Measurements from ENCODE around the gene CGNL1.

Gene CGNL1

DNA sequence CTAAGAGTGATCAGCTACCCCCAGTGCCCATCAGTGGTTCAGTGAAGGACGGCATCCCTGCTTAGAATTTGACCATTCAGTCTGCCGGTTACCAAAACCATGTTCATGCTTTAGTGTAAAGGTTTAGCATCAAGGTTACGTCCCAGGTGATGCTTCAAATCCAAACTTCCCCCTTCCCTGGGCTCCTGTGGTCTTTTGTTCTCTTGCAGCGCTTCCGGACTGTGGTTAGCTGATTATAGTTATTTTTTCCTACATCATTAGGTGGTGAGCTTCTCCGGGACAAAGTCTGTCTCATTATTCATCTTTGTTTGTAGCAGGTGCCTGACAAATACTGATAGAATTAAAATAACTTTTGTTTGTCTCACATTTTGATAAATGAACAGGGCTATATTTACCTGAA lies 187.1 kb downstream of the CGNL1 start:
- DNase-seq: no peak

- no peak for DNase-seq
Measured at GRCh38 chr15:57565311-57565710, 189.0 kb downstream of the CGNL1 start.

DNA sequence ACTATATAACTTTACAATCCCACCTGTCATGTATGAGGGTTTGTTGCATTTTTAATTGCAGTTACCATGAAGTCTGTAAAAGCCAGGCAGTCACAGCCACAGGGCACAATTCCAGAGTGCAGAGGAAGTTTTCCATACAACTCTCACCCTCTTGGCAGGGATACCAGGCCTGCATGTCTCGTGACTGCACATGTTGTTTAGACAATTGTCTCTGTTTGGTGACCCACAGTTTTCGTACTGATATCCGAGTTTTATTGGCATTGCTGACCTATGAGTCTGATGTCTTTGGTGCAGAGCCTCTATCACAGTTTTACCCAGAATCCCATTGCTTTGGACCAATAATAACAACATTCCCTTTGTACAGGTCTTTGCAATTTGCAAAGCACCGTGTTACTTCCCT lies 190.5 kb downstream of the CGNL1 start:
- DNase-seq: no peak

- DNase-seq: no peak
Measured at GRCh38 chr15:57567891-57568290, 191.6 kb downstream of the CGNL1 start.

GRCh38 chr15:57568299-57568698 lies 192.0 kb downstream of the CGNL1 start:
- DNase-seq: no peak

GRCh38 chr15:57570340-57570739 lies 194.0 kb downstream of the CGNL1 start:
- DNase-seq: no peak

GRCh38 chr15:57570994-57571393 lies 194.7 kb downstream of the CGNL1 start:
- DNase-seq: no peak

DNA sequence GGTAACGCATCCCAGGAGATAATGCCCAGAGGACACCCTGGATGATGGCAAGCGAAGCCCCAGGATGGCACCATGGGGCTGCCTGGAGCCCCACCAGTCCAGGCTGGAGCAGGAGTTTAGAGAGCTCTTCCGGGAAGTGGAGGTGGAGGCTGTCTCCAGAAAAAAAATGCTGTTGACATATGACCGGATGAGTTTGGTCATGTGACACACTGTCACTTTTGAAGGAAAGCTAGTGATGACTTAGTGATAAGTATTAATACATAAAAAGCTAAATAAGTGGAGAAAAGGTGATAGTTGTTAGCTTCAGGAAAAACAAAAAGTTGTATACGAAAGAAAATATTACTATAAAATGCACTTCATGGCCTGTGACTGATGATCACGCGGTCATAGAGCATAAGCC lies 195.4 kb downstream of the CGNL1 start:
- no peak for DNase-seq

- no peak for DNase-seq
Measured at GRCh38 chr15:57572468-57572867, 196.2 kb downstream of the CGNL1 start.

- DNase-seq: no peak
Measured at GRCh38 chr15:57573151-57573550, 196.8 kb downstream of the CGNL1 start.

DNA sequence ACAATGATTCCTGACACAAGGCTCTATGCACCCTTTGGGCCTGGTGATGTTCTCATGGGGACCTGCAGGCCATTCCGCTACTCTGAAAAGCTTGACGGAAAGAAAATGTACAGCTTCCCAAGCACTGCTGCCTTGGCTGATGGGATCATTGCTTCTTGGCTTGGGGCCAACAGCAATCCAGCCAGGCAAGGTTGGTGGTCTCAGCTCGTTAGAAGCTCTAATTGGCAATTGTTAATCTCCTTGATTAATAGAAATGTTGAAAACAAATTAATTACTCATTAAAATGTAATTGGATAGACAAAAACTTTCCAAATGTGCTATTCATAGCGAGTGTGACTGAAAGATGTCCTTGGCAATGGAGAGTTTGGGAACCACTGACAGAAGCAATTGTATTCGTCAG lies 199.1 kb downstream of the CGNL1 start:
- no peak for DNase-seq

DNA sequence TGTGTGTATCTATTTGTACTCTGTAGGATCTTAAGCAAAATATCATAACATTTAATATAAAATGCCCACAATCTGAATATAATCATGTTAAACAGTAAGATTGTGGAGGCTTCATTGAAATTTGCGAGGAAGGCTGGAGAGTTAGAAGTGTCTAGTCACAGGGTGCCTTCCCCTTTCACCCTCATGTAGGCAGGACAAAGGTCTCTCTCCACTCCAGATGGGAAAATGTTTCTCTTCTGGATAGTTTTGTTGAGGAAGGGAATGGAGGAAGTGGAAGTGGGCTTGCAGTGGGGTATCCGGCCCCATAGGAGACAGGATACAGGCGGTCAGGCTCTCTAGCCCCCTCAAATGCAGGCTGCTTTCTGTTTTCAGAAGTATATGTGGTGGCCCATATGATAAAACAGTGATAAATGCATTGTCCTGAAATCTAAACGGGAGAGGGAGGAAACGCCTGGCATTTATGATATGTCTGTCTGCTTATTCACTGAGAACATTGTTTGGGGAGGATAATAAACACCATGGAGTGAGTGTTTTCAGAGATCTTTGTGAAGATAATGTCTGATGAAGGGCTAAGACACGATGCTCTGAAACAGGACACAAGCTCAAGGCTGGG lies 202.1 kb downstream of the CGNL1 start:
- no peak for DNase-seq

DNA sequence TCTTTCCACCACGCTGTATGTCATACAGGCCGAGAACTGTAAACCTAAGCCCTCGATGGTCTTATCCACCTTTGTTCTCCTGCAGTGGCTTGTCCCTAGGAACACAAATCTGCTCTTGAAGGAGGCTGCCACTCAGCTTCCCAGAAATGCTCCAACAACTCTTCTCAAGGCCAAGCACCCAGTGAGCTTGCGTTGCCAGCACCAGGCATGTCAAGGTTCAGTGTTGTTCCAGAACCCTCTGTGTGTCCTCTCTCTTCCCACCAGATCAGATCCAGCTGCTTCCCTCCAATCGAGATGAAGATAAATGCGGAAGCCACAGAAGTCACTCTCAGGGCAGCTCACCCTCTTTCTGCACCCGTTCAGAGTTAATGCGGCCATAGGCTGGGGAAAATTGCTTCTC lies 204.1 kb downstream of the CGNL1 start:
- no peak for DNase-seq

GRCh38 chr15:57580866-57581265 lies 204.6 kb downstream of the CGNL1 start:
- DNase-seq: no peak

- DNase-seq: no peak
Measured at GRCh38 chr15:57582090-57582489, 205.8 kb downstream of the CGNL1 start.

DNA sequence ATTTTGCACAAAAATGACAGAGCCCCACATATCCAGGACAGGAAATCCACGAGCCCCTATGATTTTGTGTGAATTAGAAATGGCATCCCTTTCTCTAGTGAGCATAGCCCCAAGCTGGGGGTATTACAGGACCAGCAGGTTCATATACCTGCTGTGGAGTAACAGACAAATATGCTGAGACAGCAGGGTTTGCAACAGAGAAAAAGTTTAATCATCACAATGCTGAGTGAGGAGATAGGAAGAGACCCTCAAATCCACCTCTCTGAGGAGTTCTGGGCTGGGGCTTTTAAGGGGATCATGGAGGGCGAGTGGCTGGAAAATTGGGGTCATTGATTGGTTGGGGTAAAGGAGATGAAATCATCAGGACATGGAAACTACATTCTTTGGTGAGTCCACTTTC lies 207.0 kb downstream of the CGNL1 start:
- no peak for DNase-seq

DNA sequence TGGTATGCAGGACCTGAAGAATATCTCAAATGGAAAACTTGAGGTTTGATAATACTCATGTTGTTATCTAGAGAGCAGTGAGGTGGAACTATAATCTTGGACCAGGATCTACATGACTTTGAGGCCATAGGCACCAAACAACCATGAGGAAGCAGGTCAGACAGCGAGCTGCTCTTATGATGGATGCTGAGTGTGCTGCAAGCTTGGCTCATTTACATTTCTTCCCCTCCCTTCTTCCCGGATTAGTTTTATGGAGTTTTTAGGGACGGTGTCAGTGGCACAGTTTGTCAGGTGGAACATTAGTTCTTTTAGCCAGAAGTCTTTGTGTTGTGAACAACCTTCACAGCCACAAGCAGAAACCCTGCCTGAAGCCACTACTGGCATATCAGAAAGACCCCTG lies 207.4 kb downstream of the CGNL1 start:
- no peak for DNase-seq

DNA sequence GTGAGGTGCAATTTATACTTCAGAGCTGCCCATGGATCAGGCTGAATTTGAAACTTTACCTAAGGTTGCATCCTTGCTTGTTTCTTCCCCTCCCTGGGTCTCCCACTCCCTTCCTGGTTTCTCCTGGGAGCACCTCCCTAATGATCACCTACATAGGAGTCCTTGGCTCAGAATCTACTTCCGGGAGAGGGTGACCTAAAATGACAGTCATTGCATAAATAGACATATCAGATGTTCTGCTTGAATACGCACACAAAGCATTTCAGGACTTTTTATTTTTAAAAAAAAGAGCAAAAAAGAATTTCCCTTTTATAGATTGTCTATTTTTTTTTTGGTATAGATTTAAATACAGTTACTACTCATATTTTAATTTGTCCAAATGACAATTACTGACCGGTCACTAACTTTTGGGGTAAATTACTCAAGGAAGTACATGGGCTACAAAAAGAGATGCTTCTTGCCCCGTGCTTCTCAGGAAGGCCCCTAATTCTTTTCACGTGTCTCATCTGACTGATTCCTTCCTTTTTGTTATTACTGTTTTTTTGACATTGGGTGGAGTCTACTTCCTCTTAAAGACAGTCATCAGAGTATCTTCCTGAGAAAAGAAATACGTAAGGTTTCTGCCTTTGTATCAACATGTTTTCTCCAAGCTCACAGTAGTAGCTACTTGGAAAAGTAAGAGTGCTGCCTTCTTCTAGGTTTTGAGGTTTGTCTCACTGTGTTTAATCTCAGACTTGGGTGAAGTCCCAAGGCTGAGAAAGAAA lies 210.5 kb downstream of the CGNL1 start:
- no peak for DNase-seq

DNA sequence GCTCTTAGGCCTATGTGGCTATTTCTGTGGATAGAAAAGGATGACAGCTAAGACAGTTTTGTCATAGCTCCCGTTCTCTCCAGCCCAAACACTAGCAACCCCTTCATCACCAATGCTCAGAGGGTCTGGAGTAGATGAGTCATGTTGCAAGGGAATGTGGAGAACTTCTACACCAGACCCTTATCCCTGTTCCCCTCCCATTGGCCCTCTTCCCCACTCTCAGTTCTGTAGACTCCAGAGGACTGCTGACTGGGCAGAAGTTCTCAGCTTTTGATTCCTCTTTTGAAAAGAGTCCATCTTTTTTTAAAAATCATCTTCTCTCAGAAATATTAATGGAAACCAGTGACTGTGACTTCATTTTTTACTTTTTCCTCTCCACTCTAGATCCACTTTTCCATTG lies 213.0 kb downstream of the CGNL1 start:
- no peak for DNase-seq

DNA sequence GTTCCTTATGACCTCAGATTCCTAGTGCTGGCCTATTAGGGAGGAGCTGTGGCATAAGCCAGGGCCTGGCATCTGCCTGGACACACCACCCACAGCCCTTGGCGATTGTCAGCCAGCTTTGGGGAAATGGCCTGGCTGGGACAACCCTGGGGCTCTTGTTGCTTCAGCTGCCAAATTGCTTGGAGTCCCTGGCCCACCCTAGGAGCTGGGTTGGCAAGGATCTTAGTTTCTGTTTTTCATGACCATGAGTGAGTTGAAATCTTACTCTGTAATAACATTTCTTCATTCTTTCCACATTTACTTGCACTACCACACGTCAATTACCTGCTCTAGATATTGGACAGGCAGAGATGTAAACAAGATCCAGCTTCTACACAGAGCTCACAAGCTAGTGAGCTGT lies 213.4 kb downstream of the CGNL1 start:
- DNase-seq: peak in 2 of 51 donors; percentile 8 to 20

GRCh38 chr15:57591237-57591821 lies 215.0 kb downstream of the CGNL1 start:
- DNase-seq: no peak

GRCh38 chr15:57591822-57592367 lies 215.6 kb downstream of the CGNL1 start, which contains the start of gene MYZAP:
Gene MYZAP, plus strand, starts transcription at chr15:57591904. Its CDS starts 131 bp downstream, at chr15:57592035.
- peak in 9 of 51 donors; percentile 6 to 40 (median 18) for DNase-seq

GRCh38 chr15:57592426-57592825 lies 216.1 kb downstream of the CGNL1 start:
- DNase-seq: no peak
